GM23248 (cell line): ENCODE measurements around the gene PPFIBP2. TPM values are rescaled to one million over a fixed set of nuclear protein-coding genes. Genes with fewer than 3 reads are reported as not detected.
A peak's percentile ranks its signal among the peaks of the same experiment; 100 is the strongest.

Experiments used
- DNase-seq: peaks from one replicate; pipeline ENCODE4 v3.0.0-alpha.2; 2015
- H2AFZ ChIP-seq: fragments of 200-600 bp; sonication (generic); 2 replicates; pipeline ENCODE4 v1.6.1; 2016; ENCODE audit warnings: antibody characterized with exemption
- H3F3A ChIP-seq: fragments of 200-600 bp; sonication (generic); 2 replicates; pipeline ENCODE4 v1.6.1; 2016; ENCODE audit warnings: mild to moderate bottlenecking, antibody characterized with exemption, mixed run types; ENCODE audit not compliant: insufficient read depth
- H3K27ac ChIP-seq: fragments of 200-600 bp; sonication (generic); 2 replicates; pipeline ENCODE4 v1.5.1; 2016; ENCODE audit warnings: mild to moderate bottlenecking
- H3K27me3 ChIP-seq: fragments of 200-600 bp; sonication (generic); replicated peaks from 2 replicates; pipeline ENCODE4 v1.6.1; 2016; ENCODE audit warnings: mild to moderate bottlenecking; ENCODE audit not compliant: insufficient read depth
- H3K36me3 ChIP-seq: fragments of 200-600 bp; sonication (generic); 2 replicates; pipeline ENCODE4 v1.6.1; 2016; ENCODE audit warnings: low read depth, mild to moderate bottlenecking
- H3K4me1 ChIP-seq: fragments of 200-600 bp; sonication (generic); 2 replicates; pipeline ENCODE4 v1.6.1; 2016; ENCODE audit warnings: mild to moderate bottlenecking; ENCODE audit not compliant: insufficient read depth
- H3K4me2 ChIP-seq: fragments of 200-600 bp; sonication (generic); one replicate; pipeline ENCODE4 v1.6.1; 2016; ENCODE audit warnings: mild to moderate bottlenecking; ENCODE audit not compliant: unreplicated experiment
- H3K4me3 ChIP-seq: fragments of 200-600 bp; sonication (generic); 2 replicates; pipeline ENCODE4 v1.5.1; 2016; ENCODE audit warnings: mild to moderate bottlenecking
- H3K79me2 ChIP-seq: fragments of 200-600 bp; sonication (generic); 2 replicates; pipeline ENCODE4 v1.6.1; 2016; ENCODE audit warnings: mild to moderate bottlenecking; ENCODE audit not compliant: insufficient read depth
- H3K9ac ChIP-seq: fragments of 200-600 bp; sonication (generic); 2 replicates; pipeline ENCODE4 v1.6.1; 2016; ENCODE audit warnings: mild to moderate bottlenecking
- H3K9me2 ChIP-seq: fragments of 200-600 bp; sonication (generic); 2 replicates; pipeline ENCODE4 v1.6.1; 2016; ENCODE audit warnings: mixed run types, mild to moderate bottlenecking, moderate library complexity; ENCODE audit not compliant: insufficient read depth
- H3K9me3 ChIP-seq: fragments of 200-600 bp; sonication (generic); one replicate; pipeline ENCODE4 v1.6.1; 2017; ENCODE audit warnings: low read depth
- H4K20me1 ChIP-seq: fragments of 200-600 bp; sonication (generic); 2 replicates; pipeline ENCODE4 v1.6.0; 2016; ENCODE audit not compliant: insufficient read depth
- EZH2 ChIP-seq: fragments of 200-600 bp; sonication (generic); IDR thresholded peaks from 2 replicates; pipeline ENCODE4 v1.6.1; 2018; ENCODE audit warnings: antibody characterized with exemption, mild to moderate bottlenecking; ENCODE audit not compliant: insufficient read depth, poor library complexity, severe bottlenecking
- EZH2phosphoT487 ChIP-seq: fragments of 200-600 bp; sonication (generic); IDR thresholded peaks from 2 replicates; pipeline ENCODE4 v1.6.1; 2018; ENCODE audit warnings: antibody characterized with exemption, moderate library complexity, mild to moderate bottlenecking, low read depth; ENCODE audit not compliant: insufficient read depth
- whole genome bisulfite sequencing, 2 experiments: methylation state at CpG; one replicate each; pipeline ENCODE4 v1.1.6; 2015 to 2017; ENCODE audit warnings: low lambda C conversion rate in 2 of 2, low coverage in 1 of 2; ENCODE audit errors: missing lambda C conversion rate in 2 of 2; 5-methylcytosine and 5-hydroxymethylcytosine counted together
- in situ Hi-C: fragments of 300-500 bp; cut with MboI; formaldehyde crosslinking; loops from 2 replicates; pipeline ENCODE4 v1.15.0; 2020
- polyA plus RNA-seq: library from polyadenylated mRNA; unstranded; fragments of >200 nt; fragmentation: Nextera tagmentation; extraction: Ambion mirVana; gene quantifications from 2 replicates; pipeline ENCODE4 v1.2.1, GENCODE V29; 2016
- total RNA-seq: library from RNA; depleted of rRNA; stranded (reverse); fragments of >200 nt; shearing (Covaris generic); gene quantifications from 2 replicates; pipeline ENCODE4 v1.2.3, GENCODE V29; 2014

Gene PPFIBP2
- total and polyA plus RNA-seq, 2 experiments from 2014 or later = 4.1 to 5.9 TPM

- H3K4me3 ChIP-seq = no peak overlapping the region
- no peak for DNase-seq
- no peaks in the 10 kb centered on the region for H3K27me3 ChIP-seq
- no peaks in the 10 kb centered on the region for H3K36me3 ChIP-seq
- WGBS, 2 experiments = 92 to 100% methylated on average over 1 of the region's 1 CpG
- no peak overlapping the region for H3K9ac ChIP-seq
- H3K4me2 ChIP-seq = no peak overlapping the region
- H3K79me2 ChIP-seq = no peaks in the 10 kb centered on the region
- H3F3A ChIP-seq = peaks cover 18% of the 10 kb centered on the region; the same call in 1 of the 2 replicates
- in situ Hi-C loops = no loop called here
- TF ChIP-seq EZH2 = no peak
- TF ChIP-seq EZH2phosphoT487 = no peak
- H4K20me1 ChIP-seq = no peaks in the 10 kb centered on the region
- no peak overlapping the region for H3K27ac ChIP-seq
- peaks cover 36% of the 10 kb centered on the region for H3K4me1 ChIP-seq
- H2AFZ ChIP-seq = no peak overlapping the region
- no peaks in the 10 kb centered on the region for H3K9me2 ChIP-seq
- H3K9me3 ChIP-seq = no peaks in the 10 kb centered on the region
Measured at GRCh38 chr11:7488681-7489080, 25.1 kb upstream of the PPFIBP2 start.

- DNase-seq = peak; percentile 10
- no peak overlapping the region for H3K9ac ChIP-seq
- H3K27ac ChIP-seq = no peak overlapping the region
- H3K9me3 ChIP-seq = no peaks in the 10 kb centered on the region
- in situ Hi-C loops = no loop called here
- H3K4me2 ChIP-seq = peak overlapping the region; percentile 17
- H3K36me3 ChIP-seq = no peaks in the 10 kb centered on the region
- H3K79me2 ChIP-seq = no peaks in the 10 kb centered on the region
- no peak overlapping the region for H3K4me3 ChIP-seq
- peaks cover 36% of the 10 kb centered on the region for H3K4me1 ChIP-seq
- H4K20me1 ChIP-seq = no peaks in the 10 kb centered on the region
- peaks cover 18% of the 10 kb centered on the region; the same call in 1 of the 2 replicates for H3F3A ChIP-seq
- no peak overlapping the region for H2AFZ ChIP-seq
- H3K9me2 ChIP-seq = no peaks in the 10 kb centered on the region
- WGBS, 2 experiments = 74 to 75% methylated on average over 2 of the region's 2 CpGs
- TF ChIP-seq EZH2 (no peak), EZH2phosphoT487 (no peak)
- H3K27me3 ChIP-seq = no peaks in the 10 kb centered on the region
Measured at GRCh38 chr11:7489376-7489775, 24.4 kb upstream of the PPFIBP2 start.

- 26 to 33% methylated on average over 4 of the region's 4 CpGs for WGBS, 2 experiments
- peak overlapping the region; percentile 27; the same call in 1 of the 2 replicates for H2AFZ ChIP-seq
Measured at GRCh38 chr11:7490054-7490453, 23.7 kb upstream of the PPFIBP2 start.

GRCh38 chr11:7490535-7490934 is 23.3 kb upstream of the PPFIBP2 start:
- H3K27me3 ChIP-seq = no peaks in the 10 kb centered on the region
- H3K4me2 ChIP-seq = no peak overlapping the region
- no peak overlapping the region for H3K4me3 ChIP-seq
- no peak for TF ChIP-seq EZH2
- no peak for TF ChIP-seq EZH2phosphoT487
- peak overlapping the region; percentile 48 for H3K27ac ChIP-seq
- peak; percentile 65 for DNase-seq
- peaks cover 18% of the 10 kb centered on the region; the same call in 1 of the 2 replicates for H3F3A ChIP-seq
- H3K9me2 ChIP-seq = no peaks in the 10 kb centered on the region
- H3K4me1 ChIP-seq = peaks cover 33% of the 10 kb centered on the region
- H3K79me2 ChIP-seq = no peaks in the 10 kb centered on the region
- H3K36me3 ChIP-seq = no peaks in the 10 kb centered on the region
- H4K20me1 ChIP-seq = no peaks in the 10 kb centered on the region
- in situ Hi-C loops = no loop called here
- 21 to 24% methylated on average over 1 of the region's 1 CpG for WGBS, 2 experiments
- no peaks in the 10 kb centered on the region for H3K9me3 ChIP-seq
- peak overlapping the region; percentile 27; the same call in 1 of the 2 replicates for H2AFZ ChIP-seq
- no peak overlapping the region for H3K9ac ChIP-seq

More at GRCh38 chr11:7490054-7490453, 23.7 kb upstream of the PPFIBP2 start:
- Histone ChIP-seq H3K27me3 (no peaks in the 10 kb centered on the region), H3K9ac (no peak overlapping the region), H3K4me3 (no peak overlapping the region), H3K9me3 (no peaks in the 10 kb centered on the region), H3F3A (peaks cover 18% of the 10 kb centered on the region; the same call in 1 of the 2 replicates), H3K79me2 (no peaks in the 10 kb centered on the region), H3K9me2 (no peaks in the 10 kb centered on the region), H3K4me1 (peaks cover 33% of the 10 kb centered on the region), H4K20me1 (no peaks in the 10 kb centered on the region), H3K4me2 (peak overlapping the region; percentile 17), H3K36me3 (no peaks in the 10 kb centered on the region), H3K27ac (peak overlapping the region; percentile 48)
- in situ Hi-C loops = no loop called here
- TF ChIP-seq EZH2phosphoT487 (no peak), EZH2 (no peak)
- DNase-seq = peak; percentile 85
